Activated T-helper 1 cell treated with anti-CD3 and anti-CD28 coated beads, Interleukin-2, amount 50 U/mL, for 16 hours (primary cell): ENCODE measurements around the gene ANO1.

Source experiments
- DNase-seq, 2 donors: peaks; one replicate each; pipeline ENCODE4 v3.0.0-alpha.2; 2020; ENCODE audit warnings: low read depth in 1 of 2, low spot score in 1 of 2

ANO1 gene

GRCh38 chr11:70135625-70136059 lies 57.5 kb downstream of the ANO1 start:
- DNase-seq: no peak

DNA sequence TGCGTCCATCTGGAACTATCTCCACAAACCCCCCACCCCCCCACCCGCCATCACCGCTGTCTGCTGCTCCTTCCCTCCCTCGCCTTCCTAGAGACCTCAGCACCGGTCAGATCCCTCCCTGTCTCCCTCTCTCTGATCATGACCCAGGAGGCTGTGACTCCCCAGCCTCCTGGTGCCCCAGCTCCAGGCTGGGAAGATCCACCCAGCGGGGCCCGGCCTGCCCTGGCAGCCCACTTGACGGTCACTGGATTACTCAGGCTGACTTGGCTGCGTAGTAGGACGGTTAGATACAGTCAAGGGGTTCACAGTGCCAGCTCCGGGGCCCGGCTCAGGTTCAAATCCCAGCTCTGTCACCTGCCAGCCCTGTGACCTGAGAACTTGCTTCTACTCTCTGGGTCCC lies 59.3 kb downstream of the ANO1 start:
- no peak for DNase-seq

DNA sequence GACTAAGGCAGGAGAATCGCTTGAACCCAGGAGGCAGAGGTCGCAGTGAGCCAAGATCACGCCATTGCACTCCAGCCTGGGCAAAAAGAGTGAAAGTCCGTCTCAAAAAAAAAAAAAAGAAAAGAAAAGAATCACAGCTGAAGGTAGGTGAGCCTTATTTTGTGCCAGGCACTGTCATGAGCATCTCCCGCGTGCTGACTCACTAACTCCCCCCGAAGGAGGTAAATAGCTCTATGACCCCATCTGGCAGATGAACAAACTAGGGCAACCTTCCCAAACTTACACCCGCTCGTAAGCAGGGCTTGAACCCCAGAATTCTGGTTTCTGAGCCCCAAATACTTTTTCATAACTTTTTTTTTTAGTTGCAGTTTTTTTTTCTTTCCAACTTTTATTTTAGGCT lies 60.3 kb downstream of the ANO1 start:
- DNase-seq: no peak

DNA sequence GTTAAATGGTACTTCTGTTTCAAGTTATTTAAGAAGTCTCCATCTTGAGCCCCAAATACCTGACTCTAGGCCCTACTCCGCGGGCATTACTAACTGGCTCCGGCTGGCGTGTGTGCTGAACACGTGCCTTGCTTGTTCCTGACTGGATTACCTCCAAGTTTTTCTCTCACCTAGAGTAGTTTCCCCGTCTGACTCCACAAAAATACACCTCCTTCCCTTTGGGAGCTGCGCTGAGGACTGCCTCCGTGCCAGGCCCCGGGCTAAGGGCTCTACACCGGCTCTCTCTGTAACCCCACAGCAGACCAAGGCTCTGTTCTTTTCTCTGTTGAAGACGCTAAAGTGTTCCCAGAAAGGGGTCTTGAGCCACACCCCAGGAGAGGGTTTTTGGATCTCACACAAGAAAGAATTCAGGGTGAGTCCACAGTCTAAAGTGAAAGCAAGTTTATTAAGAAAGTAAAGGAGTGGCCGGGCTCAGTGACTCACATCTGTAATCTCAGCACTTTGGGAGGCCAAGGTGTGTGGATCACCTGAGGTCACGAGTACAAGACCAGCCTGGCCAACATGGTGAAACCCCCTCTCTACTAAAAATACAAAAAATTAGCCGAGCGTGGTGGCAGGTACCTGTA lies 61.8 kb downstream of the ANO1 start:
- no peak for DNase-seq

DNA sequence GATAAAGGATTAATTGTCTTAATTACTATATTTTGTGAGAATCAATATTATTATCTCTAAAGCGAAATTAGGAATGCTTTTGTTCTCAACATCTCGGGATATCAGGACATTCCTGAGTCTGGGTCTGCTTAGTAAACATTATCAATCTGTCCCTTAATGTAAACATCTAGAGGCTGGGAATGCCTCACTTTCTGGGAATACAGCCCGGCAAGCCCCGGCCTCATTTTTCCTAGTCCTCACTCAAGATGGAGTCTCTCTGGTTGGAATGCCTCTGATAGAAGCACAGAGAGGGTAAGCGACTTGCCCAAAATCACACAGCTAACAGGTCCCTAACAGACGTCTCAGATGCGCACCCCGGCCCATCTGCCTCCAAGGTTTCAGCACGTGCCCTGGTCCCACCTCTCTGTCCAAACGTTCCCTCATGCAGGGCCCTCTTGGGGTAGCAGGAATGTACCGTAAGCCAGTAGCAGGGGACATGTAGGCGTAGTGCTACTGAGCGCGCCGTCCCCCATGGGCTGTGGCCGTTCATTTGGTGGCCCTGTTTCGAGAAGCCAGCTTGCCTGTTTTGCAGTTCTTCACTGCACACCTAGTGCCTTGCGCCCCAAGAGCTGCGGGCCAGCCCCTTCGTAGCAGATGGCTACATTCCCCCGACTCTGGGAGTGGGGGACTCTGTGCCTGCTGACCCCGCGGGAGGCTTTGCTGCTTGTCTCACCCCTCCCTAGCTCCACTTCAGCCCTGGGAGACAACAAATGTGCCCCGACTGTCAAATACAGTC lies 62.8 kb downstream of the ANO1 start:
- no peak for DNase-seq

DNA sequence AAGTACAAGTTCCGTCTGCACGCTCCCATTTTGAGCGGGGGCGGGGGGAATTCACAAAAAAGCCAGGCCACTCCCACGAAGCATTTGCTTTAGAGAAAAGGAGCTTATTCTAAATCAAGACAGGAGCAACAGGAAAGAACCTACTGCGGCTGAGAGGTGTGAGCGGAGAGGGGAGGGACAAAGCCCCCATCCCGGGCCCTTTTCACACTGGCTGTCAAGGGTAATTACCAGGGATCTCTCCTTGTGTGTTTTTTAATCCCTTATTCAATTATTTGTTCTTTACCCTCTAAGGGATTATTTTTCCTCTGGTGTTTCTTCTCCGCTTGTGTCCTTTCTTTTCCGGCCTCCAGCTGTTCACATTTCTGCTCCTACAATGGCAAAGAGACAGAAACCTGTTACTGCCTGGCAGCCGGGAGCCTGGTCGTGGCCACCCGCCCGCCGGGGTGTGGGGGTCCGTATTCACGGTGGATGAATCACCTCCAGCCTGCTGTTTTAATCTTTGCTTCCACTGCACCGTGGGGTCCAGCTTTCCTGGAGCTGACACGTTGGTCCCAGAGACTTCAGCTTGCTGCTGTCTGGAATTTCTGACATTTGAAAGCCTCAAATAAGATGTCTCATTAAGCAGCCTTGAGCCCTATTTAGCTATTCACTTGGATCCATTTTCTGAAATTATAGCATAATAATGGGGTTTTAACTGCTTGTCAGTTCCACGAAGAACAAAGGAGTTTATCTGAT lies 63.5 kb downstream of the ANO1 start:
- no peak for DNase-seq

- DNase-seq: no peak
Measured at GRCh38 chr11:70142221-70142875, 64.2 kb downstream of the ANO1 start.

DNA sequence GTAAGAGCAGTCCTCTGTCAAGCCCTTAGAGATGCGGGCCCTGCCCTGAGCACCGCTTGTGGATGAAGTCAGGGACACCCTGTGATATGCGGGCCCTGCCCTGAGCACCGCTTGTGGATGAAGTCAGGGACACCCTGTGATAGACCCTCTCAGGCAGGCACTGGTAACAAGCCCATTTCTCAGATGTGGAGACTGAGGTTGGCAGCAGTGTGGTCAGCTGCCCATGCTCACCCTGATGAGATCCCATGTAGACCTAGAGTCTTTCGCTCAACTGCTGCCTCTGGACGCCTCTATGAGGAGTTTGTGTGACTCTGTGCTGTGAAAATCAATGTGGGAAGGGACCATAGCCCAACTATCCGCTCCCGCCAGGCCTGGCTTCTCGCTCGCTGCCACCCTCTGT lies 66.1 kb downstream of the ANO1 start:
- DNase-seq: no peak

DNA sequence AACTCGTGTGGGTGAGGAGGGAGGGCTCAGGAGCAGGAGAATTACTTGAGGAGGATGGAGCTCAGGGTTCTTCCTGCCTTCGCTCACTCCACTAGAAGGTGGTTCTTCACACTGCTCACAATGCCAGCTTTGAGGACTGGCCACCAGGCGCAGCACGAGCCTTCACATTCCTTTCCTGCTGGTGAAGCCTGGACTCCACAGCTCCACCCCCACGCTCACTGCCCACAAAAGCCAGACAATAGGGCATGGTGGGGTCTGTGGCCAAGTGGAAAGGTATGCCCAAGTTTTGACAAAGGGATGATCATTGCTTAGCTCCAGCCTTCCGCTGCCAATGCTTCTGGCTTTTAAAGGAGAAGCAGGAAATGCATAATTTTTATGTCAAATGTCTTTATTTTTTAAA lies 67.0 kb downstream of the ANO1 start:
- no peak for DNase-seq

GRCh38 chr11:70145841-70146240 lies 67.7 kb downstream of the ANO1 start:
- DNase-seq: no peak

DNA sequence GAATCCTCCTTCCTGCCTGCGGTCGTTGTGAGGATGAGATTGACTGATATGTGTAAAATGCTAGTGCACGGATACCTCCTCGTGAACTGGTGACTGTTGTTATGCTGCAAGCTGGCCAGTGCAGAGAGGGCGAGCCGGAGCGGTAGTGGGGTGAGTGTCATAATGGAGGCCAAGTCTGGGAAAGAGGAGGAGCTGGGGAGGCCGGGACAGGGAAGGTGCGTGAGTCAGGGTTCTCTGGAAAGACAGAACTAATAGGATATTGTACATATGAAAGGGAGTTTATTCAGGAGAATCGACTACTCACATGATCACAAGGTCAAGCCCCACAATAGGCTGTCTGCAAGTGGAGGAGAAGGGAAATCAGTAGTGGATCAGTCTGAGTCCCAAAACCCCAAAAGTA lies 68.2 kb downstream of the ANO1 start:
- DNase-seq: no peak

GRCh38 chr11:70146895-70147520 lies 68.9 kb downstream of the ANO1 start:
- DNase-seq: no peak

DNA sequence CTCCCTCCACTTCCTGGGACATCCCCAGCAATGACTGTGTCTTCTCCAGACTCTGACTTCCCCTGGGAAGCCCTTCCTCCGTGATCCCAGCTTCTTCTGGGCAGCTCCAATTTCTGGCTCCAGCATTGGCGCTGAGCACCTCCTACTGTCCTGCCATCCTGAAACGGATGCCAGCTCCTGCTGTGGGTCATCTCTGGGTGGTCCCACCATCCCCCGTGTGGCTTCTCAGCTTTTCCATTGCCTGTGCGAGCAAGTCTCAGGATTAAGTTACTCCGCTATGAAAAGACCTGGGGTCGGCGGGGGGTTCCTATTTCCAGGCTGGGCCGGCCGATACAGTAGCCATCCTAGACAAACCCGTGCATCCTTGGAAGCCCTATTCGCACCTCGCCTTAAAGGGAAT lies 69.6 kb downstream of the ANO1 start:
- no peak for DNase-seq

- no peak for DNase-seq
Measured at GRCh38 chr11:70151671-70152070, 73.6 kb downstream of the ANO1 start.

GRCh38 chr11:70153133-70153727 lies 75.1 kb downstream of the ANO1 start:
- no peak for DNase-seq

GRCh38 chr11:70155386-70155785 lies 77.3 kb downstream of the ANO1 start:
- DNase-seq: no peak

- no peak for DNase-seq
Measured at GRCh38 chr11:70156291-70157037, 78.3 kb downstream of the ANO1 start.

- DNase-seq: no peak
Measured at GRCh38 chr11:70158201-70158600, 80.1 kb downstream of the ANO1 start.

- DNase-seq: no peak
Measured at GRCh38 chr11:70158757-70159389, 80.8 kb downstream of the ANO1 start.
